Keratinocyte (primary cell): ENCODE measurements around the gene SLC22A1.

Source experiments
- CTCF ChIP-seq, 3 experiments: IDR thresholded peaks in 1 of 3; conservative IDR thresholded peaks in 1 of 3; optimal IDR thresholded peaks in 1 of 3; 2 replicates in 2 of 3; 3 replicates in 1 of 3; pipeline versions ENCODE3 to v1.5.1; 2011; ENCODE audit warnings: low read length in 3 of 3, mild to moderate bottlenecking in 3 of 3, moderate library complexity in 2 of 3, control low read depth in 1 of 3, inconsistent platforms in 1 of 3; ENCODE audit not compliant: insufficient read depth in 2 of 3; ENCODE audit errors: extremely low read depth in 1 of 3
- EZH2 ChIP-seq: IDR thresholded peaks from one replicate; pipeline ENCODE4 v1.6.1; 2012; ENCODE audit warnings: inconsistent platforms, mild to moderate bottlenecking, low read length, moderate library complexity

- TF ChIP-seq CTCF (optimal IDR thresholded peaks at IDR 0.05 in 1 of 3, IDR thresholded peaks at IDR 0.05 in 1 of 3, conservative IDR thresholded peaks at IDR 0.05 in 1 of 3; ENCODE audit: extremely low read depth in 1 of 3, insufficient read depth in 2 of 3, low read length in 3 of 3), result no peak
- TF ChIP-seq EZH2, result no peak
These were observed 83.1 kb downstream of the SLC22A1 start for GRCh38 chr6:160204710-160205109.
